HG02938 (cell line): ENCODE measurements around the gene CDK19.
"Not testable (repeated sequence)": the region's sequence is repeated elsewhere in the genome, so short reads cannot be mapped to it uniquely, and the experiment has no call there.

Experiments
- ATAC-seq: cut with Tn5 transposase; IDR thresholded peaks from one replicate; pipeline ENCODE4 v1.9.1; 2021; ENCODE audit warnings: mild to moderate bottlenecking, moderate library complexity; ENCODE audit not compliant: unreplicated experiment

The CDK19 gene

DNA sequence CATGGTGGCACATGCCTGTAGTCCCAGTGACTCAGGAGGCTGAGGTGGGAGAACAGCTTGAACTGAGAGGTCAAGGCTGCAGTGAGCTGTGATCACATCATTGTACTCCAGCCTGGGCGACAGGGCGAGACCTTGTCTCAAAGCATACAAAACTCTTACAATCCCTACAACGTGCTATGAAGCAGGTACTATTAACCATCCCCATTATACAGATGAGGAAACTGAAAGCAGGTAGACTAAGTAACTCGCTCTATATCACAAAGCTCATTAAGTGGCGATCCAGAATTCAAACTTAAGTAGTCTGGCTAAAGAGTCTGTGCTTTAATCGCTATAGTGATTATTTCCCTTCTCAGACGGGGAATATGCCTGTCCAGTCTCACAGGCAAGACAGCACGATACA, 54.7 kb downstream of the CDK19 start:
- no peak for ATAC-seq

DNA sequence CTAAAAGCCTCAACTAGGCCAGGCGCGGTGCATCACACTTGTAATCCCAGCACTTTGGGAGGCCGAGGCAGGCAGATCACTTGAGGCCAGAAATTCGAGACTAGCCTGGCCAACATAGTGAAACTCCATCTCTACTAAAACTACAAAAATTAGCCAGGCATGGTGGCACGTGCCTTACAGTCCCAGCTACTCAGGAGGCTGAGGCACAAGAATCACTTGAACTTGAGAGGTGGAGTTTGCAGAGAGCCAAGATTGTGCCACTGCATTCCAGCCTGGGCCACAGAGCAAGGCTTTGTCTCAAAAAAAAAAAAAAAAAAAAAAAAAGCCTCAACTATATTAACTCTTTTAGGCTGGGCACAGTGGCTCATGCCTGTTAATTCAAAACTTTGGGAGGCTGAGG, 55.2 kb downstream of the CDK19 start:
- ATAC-seq: not testable (repeated sequence)

DNA sequence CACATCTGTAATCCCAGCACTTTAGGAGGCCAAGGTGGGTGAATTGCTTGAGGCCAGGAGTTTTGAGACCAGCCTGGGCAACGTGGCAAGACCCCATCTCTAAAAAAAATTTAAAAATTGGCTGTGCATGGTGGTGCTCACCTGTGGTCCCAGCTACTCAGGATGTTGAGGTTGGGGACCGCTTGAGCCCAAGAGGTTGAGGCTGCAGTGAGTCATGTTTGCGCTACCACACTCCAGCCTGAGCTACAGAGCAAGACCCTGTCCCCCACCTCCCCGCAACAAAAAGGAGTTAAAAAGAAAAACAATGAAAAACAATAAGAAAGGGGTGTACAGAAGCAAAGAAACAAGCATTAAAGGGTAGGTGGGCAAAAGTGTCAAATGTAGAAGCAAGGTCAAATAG, 57.3 kb downstream of the CDK19 start:
- no peak for ATAC-seq

DNA sequence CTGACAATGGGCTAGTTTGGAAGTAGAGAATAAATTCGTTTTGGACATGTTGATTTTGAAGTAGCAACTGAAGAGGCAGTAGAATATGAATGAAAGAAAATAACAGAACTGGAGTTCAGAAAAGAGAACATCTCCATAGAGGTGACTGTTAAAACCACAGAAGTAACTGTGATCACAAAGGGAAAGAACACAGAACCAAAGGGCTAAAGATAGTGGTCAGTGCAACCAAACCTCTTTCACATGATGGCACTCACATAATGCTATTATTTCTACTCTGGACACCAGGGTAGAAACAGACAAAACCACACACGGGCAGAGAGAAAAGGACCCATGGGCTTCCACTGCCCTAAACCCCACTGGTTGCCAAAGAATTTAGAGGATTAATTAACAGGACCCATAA, 58.5 kb downstream of the CDK19 start:
- peak; percentile 62 for ATAC-seq

DNA sequence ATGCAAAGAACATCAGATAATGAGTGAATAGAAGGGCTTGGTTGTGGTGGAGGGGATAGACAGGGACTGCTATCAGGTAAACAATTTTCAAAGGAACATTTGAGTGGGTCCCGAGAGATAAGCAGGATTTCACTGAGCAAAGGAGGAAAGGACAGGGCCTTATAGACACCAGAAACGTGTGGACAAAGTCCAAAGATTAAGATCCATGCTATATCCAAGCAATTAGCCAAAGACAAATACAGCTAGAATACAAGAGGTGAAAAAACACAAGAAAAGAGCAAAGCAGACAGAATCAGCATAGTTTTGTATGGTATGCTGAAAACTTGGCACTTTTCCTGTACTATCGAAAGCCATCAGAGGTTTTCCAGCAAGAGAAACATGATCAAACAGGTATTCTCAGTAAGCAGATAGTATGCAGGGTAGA, 59.8 kb downstream of the CDK19 start:
- ATAC-seq: no peak

DNA sequence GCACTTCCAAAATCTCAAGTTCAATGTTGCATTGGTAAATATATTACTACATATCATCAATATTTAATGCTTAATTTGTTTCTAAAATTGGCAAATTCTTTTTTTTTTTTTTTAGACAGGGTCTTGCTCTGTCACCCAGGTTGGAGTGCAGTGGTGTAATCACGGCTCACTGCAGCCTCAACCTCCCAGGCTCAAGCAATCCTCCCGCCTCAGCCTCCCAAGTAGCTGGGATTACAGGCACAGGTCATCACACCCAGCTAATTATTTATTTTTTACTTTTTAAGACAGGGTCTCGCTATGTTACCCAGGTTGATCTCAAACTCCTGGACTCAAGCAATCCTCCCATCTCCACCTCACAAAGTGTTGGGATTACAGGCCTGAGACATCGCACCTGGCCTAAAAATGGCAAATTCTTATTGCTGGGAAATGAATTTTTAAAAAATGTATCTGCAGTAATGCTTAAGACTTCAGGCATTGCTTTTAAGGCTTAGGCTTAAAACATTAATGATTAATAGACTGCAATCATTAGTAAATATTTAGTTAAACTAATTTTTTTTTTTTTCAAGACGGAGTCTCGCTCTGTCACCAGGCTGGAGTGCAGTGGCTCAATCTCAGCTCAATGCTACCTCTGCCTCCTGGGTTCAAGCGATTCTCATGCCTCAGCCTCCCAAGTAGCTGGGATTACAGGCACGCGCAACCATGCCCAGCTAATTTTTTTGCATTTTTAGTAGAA, 61.2 kb downstream of the CDK19 start:
- ATAC-seq: not testable (repeated sequence)

DNA sequence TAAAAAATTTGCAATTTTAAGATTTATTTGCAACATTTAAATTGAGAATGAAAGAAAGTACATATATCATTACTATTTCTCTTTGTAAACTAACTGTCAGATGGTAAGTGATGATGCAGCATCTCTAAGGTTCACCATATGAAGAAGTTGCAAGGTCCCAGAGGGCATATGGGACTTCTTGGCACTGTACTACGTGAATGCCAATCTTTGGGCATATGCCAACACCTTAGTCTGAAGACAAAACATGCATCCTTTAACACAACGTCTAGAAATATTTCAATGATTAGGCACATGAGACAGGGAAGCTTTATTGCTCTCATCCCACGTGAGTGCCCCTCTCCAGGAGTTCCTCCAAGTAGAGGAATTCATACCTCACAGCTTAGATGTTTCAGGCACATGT, 66.8 kb downstream of the CDK19 start:
- ATAC-seq: no peak

DNA sequence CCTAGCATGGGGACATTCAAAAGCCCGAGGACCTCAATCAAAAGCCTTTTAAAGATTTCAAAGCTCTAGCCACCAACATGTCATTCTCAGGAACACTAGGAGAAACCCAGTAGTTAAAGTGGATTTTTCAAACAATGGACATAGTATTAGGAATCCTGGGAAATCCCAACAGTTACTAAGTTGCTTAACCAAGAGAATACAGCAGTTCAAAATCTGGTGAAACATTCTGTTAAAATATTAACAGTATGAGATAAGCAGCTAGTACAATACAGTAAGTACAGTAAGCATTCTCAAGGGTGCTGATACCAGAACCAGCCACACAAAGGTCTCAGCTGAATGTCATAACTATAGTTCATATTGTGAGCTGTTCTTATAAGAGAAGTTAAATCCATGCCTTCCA, 68.6 kb downstream of the CDK19 start:
- ATAC-seq: no peak

DNA sequence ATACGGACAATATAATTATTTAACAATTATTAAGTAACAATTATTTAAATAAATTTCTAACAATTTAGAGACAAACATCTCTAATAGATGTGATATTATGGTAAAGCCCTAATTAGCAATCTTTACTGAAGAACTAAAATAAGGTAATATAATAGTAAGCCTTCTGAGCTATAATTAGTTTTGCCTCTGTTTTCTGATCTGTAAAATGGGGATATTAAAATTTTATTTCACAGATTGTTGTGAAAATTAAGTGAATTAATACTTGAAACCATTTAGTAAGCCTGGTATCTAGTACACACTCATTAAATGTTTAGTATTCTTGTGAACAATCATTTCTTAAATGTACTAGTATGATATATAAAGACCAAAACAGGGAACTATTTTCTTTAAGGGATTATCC, 70.3 kb downstream of the CDK19 start:
- no peak for ATAC-seq

DNA sequence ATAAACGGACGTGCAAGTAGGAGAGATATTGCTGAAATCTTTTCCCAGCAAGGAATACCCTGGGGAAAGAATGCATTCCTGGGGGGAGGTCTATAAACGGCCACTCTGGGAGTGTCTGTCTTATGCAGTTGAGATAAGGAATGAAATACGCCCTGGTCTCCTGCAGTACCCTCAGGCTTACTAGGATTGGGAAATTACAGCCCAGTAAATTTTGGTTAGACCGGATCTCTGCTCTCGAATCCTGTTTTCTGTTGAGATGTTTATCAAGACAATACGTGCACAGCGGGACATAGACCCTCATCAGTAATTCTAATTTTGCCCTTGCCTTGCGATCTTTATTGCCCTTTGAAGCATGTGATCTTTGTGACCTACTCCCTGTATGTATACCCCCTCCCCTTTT, 72.7 kb downstream of the CDK19 start:
- ATAC-seq: not testable (repeated sequence)

DNA sequence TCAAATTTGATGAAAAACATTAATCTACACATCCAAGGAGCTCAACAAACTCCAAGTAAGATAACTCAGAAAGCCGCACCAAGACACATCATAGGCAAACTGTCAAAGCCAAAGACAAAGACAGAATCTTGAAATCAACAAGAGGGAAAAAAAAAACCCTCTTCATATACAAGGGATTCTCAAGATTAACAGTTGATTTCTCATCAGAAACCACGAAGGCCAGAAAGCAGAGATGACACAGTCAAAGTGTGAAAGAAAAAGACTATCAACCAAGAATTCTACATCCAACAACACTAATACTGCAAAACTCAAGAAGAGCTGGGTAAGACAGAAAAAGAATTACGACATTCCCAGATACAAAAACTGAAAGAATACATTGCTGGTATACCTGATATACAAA, 73.8 kb downstream of the CDK19 start:
- no peak for ATAC-seq

DNA sequence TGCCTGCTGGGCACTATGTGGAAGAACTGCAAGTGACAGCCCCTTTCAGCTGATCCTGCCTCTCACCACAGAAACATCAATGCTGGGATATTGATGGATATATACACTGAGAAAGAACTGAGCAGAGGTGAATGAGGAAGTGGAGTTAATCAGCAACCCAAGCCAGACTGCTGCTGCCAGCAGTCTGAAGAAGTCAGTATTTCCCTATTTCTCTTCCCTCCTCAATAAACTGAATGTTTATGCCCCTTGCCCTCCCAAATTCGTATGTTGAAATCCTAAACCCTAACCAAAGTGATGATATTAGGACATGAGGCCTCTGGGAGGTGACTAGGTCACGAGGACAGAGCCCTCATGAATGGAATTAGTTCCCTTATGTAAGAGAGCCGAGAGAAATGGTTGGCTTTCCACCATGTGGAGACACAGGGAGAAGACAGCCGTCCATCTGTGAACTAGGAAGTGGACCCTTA, 76.3 kb downstream of the CDK19 start:
- peak; percentile 62 for ATAC-seq

DNA sequence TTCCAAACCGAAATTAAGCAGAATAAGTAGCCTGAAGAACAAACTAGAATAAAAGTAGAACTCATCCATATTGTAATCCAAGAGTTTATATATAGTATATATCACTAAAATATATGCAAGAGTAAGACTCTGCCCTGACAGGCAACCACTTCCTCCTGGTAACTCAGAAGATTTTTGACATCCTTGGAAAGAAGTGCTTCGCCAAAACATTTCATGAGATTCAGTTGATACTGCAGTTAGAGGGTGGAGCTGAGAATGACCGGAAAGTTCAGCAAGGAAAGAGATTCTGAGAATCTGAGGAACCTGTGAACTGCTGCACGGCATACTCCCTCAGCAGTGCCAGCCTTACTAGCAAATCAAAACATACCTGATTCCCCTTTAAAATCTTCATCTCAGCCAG, 79.6 kb downstream of the CDK19 start:
- no peak for ATAC-seq

DNA sequence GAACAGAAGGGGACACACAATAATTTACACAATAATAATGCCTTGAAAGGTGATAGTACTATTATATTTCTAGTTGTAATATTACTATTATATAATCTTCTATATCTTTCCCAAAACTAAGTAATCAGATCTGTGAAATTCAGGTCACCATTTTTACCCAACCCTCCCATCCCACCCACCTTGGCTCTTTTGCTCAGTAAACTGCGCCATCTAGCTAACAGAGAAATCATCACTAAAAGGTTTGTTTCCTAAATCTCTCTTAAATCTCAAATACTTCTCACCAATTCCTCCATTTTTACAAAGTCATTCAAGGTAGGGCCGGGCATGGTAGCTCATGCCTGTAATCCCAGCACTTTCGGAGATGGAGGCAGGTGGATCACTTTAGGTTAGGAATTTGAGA, 83.4 kb downstream of the CDK19 start:
- no peak for ATAC-seq

DNA sequence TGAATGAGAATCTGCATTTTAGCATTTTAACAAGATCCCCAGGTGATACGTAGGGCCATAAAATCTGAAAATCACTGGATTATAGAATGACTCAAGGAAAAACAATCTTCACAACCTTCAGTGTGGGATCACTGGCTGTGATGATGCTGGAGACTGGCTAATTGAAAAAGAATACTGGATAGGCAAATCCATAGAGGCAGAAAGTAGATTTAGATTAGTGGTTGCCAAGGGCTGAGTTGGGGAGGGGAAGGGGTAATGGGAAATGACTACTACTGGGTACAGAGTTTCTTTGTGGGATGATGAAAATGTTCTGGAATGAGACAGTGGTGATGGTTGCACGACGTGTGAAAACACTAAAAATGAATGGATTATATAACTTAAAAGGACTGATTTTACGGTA, 84.1 kb downstream of the CDK19 start:
- no peak for ATAC-seq

DNA sequence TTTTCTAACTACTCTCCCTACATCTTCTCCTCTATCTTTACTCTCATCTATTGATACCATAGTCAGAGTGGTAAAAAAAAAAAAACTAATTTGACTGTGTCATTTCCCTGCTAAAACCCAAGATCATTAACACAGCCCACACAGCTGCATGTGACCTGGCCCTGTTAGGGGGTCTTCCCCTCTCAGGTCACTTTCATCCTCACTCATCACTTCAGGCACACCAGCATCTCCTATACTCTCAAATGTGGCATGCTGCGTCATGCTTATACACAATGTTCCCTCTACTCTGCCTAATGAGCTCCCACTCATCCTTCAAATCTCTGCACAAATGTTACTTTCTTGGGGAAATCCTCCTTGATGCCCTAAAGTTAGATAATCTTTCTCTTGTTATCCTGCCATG, 86.8 kb downstream of the CDK19 start:
- peak; percentile 75 for ATAC-seq

DNA sequence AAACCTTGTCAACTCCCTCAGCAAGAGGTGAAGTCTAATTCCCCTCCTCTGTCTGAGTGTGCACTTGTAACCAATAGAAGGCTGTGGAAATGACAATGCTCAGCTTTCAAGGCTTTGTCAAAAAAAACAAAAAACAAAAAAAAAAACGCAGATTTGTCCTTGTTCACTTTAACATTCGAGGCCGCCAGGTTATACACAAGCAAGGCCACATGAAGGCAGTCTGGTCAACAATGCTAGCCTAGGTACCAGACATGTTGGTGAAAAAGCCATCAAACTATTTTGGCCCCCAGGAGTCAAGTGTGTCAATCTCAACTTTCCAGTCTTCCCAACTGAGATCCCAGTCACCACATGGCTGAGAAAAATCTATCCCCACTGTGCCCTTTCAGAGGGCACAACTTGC, 92.3 kb downstream of the CDK19 start:
- no peak for ATAC-seq

DNA sequence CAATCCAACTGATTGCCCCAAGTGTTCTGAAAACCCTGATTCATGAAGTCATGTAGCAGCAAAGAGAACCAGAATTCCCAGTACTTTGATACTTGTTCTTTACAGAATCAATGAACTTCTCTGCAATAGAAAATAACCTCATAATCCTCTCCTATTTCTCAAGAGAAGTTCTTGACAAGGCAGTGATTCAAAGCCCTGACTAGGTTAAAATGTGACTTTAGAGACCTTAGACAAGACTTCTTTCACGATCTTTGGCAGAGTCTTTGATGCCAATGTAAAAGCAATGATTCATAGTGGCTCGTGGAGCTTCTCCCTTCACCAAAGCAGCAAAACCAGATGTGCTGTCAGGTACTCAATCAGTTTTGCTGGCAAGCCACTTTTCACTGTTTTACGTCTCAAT, 95.2 kb downstream of the CDK19 start:
- no peak for ATAC-seq

DNA sequence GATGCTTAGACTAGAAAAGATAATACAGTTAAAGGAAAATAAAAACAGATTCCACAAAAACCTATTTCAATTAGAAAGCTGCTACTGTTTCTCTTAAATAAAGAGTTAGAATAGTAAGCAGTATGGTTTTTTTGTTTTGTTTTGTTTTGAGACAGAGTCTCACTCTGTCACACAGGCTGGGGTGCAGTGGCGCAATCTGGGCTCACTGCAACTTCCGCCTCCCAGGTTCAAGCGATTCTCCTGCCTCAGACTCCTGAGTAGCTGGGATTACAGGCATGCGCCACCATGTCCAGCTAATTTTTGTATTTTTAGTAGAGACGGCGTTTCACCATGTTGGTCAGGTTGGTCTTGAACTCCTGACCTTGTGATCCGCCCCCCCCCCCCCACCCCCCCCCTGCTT, 95.7 kb downstream of the CDK19 start:
- not testable (repeated sequence) for ATAC-seq

DNA sequence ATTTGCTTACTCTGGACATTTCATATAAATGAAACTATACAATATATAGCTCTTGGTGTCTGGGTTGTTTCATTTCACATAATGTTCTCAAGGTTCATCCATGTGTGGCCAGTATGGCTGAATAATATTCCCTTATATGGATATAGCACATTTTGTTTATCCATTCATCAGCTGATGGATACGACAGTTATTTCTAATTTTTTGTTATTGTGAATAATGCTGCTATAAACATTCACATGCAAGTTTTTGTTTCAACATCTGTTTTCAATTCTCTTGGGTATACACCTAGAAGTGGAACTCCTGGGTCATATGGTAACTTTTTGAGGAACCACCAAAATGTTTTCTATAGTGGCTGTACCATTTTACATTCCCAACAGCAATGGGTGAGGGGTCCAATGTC, 101.1 kb downstream of the CDK19 start:
- ATAC-seq: no peak

DNA sequence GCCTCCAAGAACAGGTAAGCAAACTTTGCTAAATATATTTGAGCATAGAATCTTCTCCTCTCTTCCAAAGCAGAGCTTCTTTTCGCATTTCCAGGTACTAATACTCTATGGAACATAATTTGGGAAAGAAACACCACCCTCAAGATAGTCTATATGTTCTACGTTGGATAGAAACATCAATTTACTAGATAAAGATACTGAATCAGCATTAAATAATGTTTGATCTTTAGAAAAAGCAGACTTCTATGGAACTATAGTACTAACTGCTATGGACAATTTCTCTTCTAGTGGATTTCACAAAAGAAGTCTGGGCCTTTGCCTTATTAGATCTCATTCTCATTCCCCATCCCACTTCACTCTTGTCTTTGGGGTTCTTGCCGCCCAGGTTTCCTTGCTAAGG, 103.0 kb downstream of the CDK19 start:
- ATAC-seq: no peak

DNA sequence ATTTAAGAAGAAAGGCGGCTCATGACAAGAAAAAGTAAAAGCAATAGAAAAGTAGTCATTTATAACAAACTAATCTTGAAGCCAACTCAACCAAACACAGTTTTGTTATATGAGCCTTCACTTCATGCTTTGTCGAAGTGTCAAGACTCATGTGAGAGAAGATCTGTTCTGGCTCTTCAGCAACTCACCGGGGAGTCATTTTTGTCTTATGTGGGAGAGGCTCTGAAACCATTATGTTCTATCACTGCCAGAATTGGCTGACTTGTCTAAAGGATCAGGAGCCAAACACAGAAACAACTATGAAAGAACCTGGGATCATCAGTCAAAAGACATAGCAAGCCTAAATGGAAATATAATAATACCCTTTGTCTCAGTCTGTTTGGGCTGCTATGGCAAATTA, 105.2 kb downstream of the CDK19 start:
- ATAC-seq: no peak

DNA sequence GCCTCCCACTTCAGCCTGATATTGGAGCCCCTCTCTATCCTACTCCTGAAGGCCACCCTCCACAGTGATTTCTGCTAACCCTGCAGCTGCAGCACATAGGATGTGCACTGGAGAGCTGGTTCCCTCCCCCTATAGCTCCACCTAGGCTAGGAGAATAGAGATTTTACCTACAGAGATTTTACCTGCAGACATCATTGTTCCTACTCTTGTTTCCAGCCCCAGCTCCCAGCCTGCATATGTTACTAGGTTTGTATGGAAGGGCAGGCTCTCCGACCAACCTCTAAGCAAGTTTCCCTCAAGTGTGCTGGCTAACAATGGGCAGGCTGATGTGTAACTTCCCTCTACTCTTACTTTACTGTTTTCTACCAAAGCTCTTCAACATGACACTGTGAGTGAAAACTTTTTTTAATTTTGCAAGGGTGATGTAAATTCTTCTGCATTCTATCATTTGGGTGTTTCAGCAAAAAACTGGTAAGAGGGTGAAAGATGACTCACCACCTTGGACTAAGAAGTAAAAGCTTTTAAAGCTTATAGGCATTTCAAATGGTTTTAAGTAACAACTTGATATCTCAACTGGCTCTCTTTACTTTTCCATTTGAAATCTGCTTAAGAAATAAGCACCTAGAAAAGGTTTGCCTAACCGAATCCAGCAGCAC, 106.8 kb downstream of the CDK19 start:
- ATAC-seq: no peak
